ENCODE measurements around the gene CDC42BPB. TPM values are rescaled to one million over a fixed set of nuclear protein-coding genes. Genes with fewer than 3 reads are reported as not detected.

The CDC42BPB gene
- total and polyA plus RNA-seq, 2 of the 4 experiments (the other 2 are of a cell fraction): 49.1 to 81.4 TPM

DNA sequence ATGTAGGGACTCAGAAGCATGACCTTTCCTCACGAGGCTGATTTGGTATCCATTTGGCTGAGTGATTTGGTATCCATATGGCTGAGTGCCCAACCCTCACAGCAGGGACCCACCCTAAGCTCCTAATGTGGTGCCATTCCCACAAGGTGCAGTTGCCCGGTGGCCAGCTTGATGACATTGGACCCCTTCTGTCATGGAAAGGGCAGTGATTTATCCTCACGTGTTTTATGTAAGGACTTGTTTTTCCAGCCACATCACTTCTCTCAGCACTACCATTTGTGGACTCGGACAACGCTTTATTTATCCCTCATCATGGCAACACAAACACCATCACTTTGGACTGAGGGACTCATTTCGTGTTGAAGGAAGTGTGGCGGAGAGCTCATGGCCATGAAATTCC is 8.5 kb upstream of the CDC42BPB start:
- H4K5ac ChIP-seq (ENCODE audit: low read depth, low read length): no peak overlapping the region
- dilution Hi-C loops (cut with HindIII; ENCODE audit: low sequenced_read_pairs, unreplicated experiment): no loop called here
- in situ Hi-C loops (cut with MboI; ENCODE audit: low sequenced_read_pairs): no loop called here
- H4K8ac ChIP-seq (ENCODE audit: low read depth in 2 of 2, low read length in 2 of 2): no peak overlapping the region
- no peaks in the 10 kb centered on the region; the same call in 1 of the 2 replicates for H4K20me1 ChIP-seq (ENCODE audit: insufficient read depth, low read length)
- H3K4me2 ChIP-seq (ENCODE audit: low read depth, low read length): no peak overlapping the region
- no peaks in the 10 kb centered on the region for H3K79me1 ChIP-seq (ENCODE audit: low read depth in 1 of 2, low read length in 2 of 2)
- DNase-seq: no peak
- BruUV-seq (replicated peaks): no TSS peak
- POLR2A ChIA-PET (ENCODE audit: unreplicated experiment): no interaction called here
- no peak overlapping the region for H2BK5ac ChIP-seq (ENCODE audit: low read depth, low read length, poor library complexity, severe bottlenecking)
- H3K9me3 ChIP-seq (ENCODE audit: control insufficient read depth, insufficient read depth, low read length): no peaks in the 10 kb centered on the region
- CTCF ChIA-PET: no interaction called here
- no peak overlapping the region for H4K91ac ChIP-seq (ENCODE audit: insufficient read depth, low read depth, low read length)
- H2BK120ac ChIP-seq (ENCODE audit: low read depth, low read length): no peak overlapping the region
- H2AK9ac ChIP-seq (replicated peaks; ENCODE audit: low read depth, low read length, poor library complexity): no peak overlapping the region
- no peak overlapping the region for H2AFZ ChIP-seq (replicated peaks; ENCODE audit: low read length, poor library complexity)
- H3K27ac ChIP-seq (ENCODE audit: insufficient read depth, low read length): no peak overlapping the region
- no peak overlapping the region for H2BK15ac ChIP-seq (ENCODE audit: low read depth, low read length)
- H3K27me3 ChIP-seq (ENCODE audit: control insufficient read depth, insufficient read depth, low read length): no peaks in the 10 kb centered on the region
- no peak overlapping the region for H2BK20ac ChIP-seq (ENCODE audit: low read depth, low read length)
- no peak overlapping the region for H3K23ac ChIP-seq (ENCODE audit: low read depth, low read length)
- no peak overlapping the region for H2AK5ac ChIP-seq (ENCODE audit: low read depth, low read length)
- H3K36me3 ChIP-seq (ENCODE audit: control insufficient read depth, insufficient read depth, low read length): no peaks in the 10 kb centered on the region
- no peak overlapping the region for H3K4ac ChIP-seq (ENCODE audit: low read depth, low read length)
- intact Hi-C loops (cut with micrococcal nuclease): no loop called here
- H3K18ac ChIP-seq (ENCODE audit: low read depth, low read length): no peak overlapping the region
- peaks cover 2% of the 10 kb centered on the region; the same call in 1 of the 2 replicates for H3K4me1 ChIP-seq (ENCODE audit: control insufficient read depth, insufficient read depth, low read length)
- ATAC-seq (ENCODE audit: low read depth): no peak
- no peak overlapping the region for H3K56ac ChIP-seq (ENCODE audit: extremely low read depth, insufficient read depth, low read length)
- no CpG with 5 or more reads among the region's 7 CpGs for WGBS, 2 experiments (ENCODE audit: extremely low coverage in 2 of 2, insufficient read length in 1 of 2)
- H3K14ac ChIP-seq (replicated peaks; ENCODE audit: low read depth, low read length): no peak overlapping the region
- no peak overlapping the region for H3K9ac ChIP-seq (ENCODE audit: low read depth, low read length)
- H3K9me1 ChIP-seq (ENCODE audit: insufficient read depth, low read length): no peaks in the 10 kb centered on the region
- no peak overlapping the region for H3K4me3 ChIP-seq (ENCODE audit: insufficient read depth, low read depth, low read length)
- TF ChIP-seq, protein P1, sequence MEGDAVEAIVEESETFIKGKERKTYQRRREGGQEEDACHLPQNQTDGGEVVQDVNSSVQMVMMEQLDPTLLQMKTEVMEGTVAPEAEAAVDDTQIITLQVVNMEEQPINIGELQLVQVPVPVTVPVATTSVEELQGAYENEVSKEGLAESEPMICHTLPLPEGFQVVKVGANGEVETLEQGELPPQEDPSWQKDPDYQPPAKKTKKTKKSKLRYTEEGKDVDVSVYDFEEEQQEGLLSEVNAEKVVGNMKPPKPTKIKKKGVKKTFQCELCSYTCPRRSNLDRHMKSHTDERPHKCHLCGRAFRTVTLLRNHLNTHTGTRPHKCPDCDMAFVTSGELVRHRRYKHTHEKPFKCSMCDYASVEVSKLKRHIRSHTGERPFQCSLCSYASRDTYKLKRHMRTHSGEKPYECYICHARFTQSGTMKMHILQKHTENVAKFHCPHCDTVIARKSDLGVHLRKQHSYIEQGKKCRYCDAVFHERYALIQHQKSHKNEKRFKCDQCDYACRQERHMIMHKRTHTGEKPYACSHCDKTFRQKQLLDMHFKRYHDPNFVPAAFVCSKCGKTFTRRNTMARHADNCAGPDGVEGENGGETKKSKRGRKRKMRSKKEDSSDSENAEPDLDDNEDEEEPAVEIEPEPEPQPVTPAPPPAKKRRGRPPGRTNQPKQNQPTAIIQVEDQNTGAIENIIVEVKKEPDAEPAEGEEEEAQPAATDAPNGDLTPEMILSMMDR (conservative IDR thresholded peaks at IDR 0.05; ENCODE audit: low read depth, low read length): no peak
- no peak for TF ChIP-seq SMC3 (IDR thresholded peaks at IDR 0.05; ENCODE audit: low read depth, low read length)
- no peak for TF ChIP-seq RCOR1 (IDR thresholded peaks at IDR 0.05; ENCODE audit: insufficient replicate concordance, low read length)
- no peak for TF ChIP-seq CHD1 (IDR thresholded peaks at IDR 0.05; ENCODE audit: low read depth, low read length)
- no peak for TF ChIP-seq MAZ (IDR thresholded peaks at IDR 0.05; ENCODE audit: borderline replicate concordance, low read depth, low read length)
- TF ChIP-seq MXI1 (IDR thresholded peaks at IDR 0.05; ENCODE audit: borderline replicate concordance, low read depth, low read length): no peak
- TF ChIP-seq RAD21 (IDR thresholded peaks at IDR 0.05; ENCODE audit: low read length): no peak
- no peak for TF ChIP-seq MAFK (IDR thresholded peaks at IDR 0.05; ENCODE audit: low read depth, low read length)
- TF ChIP-seq, protein P2, sequence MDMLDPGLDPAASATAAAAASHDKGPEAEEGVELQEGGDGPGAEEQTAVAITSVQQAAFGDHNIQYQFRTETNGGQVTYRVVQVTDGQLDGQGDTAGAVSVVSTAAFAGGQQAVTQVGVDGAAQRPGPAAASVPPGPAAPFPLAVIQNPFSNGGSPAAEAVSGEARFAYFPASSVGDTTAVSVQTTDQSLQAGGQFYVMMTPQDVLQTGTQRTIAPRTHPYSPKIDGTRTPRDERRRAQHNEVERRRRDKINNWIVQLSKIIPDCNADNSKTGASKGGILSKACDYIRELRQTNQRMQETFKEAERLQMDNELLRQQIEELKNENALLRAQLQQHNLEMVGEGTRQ (IDR thresholded peaks at IDR 0.05; ENCODE audit: low read depth, low read length): no peak
- TF ChIP-seq BHLHE40 (IDR thresholded peaks at IDR 0.05; ENCODE audit: low read depth, low read length): no peak
- TF ChIP-seq RFX5 (IDR thresholded peaks at IDR 0.05; ENCODE audit: low read depth, low read length): no peak
- TF ChIP-seq CEBPB (IDR thresholded peaks at IDR 0.05; ENCODE audit: low read depth, low read length): no peak
- no peak for TF ChIP-seq NFE2L2 (IDR thresholded peaks at IDR 0.05; ENCODE audit: low read depth, low read length)
